Panc1 (cell line): Measurements from ENCODE around the gene TDO2. TPM values are rescaled to one million over a fixed set of nuclear protein-coding genes. Genes with fewer than 3 reads are reported as not detected.

Source experiments
- ATAC-seq: fragments of 200-7000 bp; cut with Tn5 transposase; 2 replicates; pipeline ENCODE4 v1.9.1; 2020; ENCODE audit warnings: mild to moderate bottlenecking, moderate library complexity
- BruUV-seq: library from RNA; stranded (reverse); fragments of 400-500 nt; replicated peaks from 2 replicates; lab custom pipeline; 2021; lab: Mats Ljungman, UMichigan
- CTCF ChIA-PET: fragments of 300-600 bp; sonication (Branson Sonifier 250); formaldehyde crosslinking; loops from one replicate; lab custom pipeline; 2022; ENCODE audit warnings: antibody characterized with exemption; lab: Charles Lee
- POLR2A ChIA-PET: fragments of 300-600 bp; sonication (Branson Sonifier 250); formaldehyde crosslinking; loops from one replicate; lab custom pipeline; 2022; ENCODE audit warnings: antibody characterized with exemption; lab: Charles Lee
- DNase-seq: peaks from one replicate; pipeline ENCODE4 v3.0.0-alpha.2; 2010; ENCODE audit warnings: low read depth, low spot score
- H3K27ac ChIP-seq: 2 replicates; pipeline ENCODE4 v1.5.1; 2011; ENCODE audit warnings: mild to moderate bottlenecking, low read length, inconsistent platforms
- H3K27me3 ChIP-seq: fragments of 200-500 bp; sonication (Bioruptor generic); 2 replicates; pipeline ENCODE4 v1.6.0; 2014; ENCODE audit warnings: low read length, inconsistent platforms; ENCODE audit not compliant: control insufficient read depth, insufficient read depth
- H3K36me3 ChIP-seq: fragments of 200-500 bp; sonication (Bioruptor generic); 2 replicates; pipeline ENCODE4 v1.5.1; 2014; ENCODE audit warnings: inconsistent platforms, mild to moderate bottlenecking, low read length, moderate library complexity; ENCODE audit not compliant: control insufficient read depth, insufficient read depth
- H3K4me1 ChIP-seq: 2 replicates; pipeline ENCODE4 v1.5.1; 2011; ENCODE audit warnings: inconsistent platforms, mild to moderate bottlenecking, low read length, moderate library complexity; ENCODE audit not compliant: control insufficient read depth, insufficient read depth
- H3K4me3 ChIP-seq, 2 experiments: 2 replicates each; pipeline ENCODE4 v1.5.1; 2011 to 2012; ENCODE audit warnings: low read depth in 2 of 2, low read length in 2 of 2, mild to moderate bottlenecking in 2 of 2, inconsistent platforms in 1 of 2, moderate library complexity in 1 of 2
- H3K9me3 ChIP-seq: fragments of 200-500 bp; sonication (Bioruptor generic); 2 replicates; pipeline ENCODE4 v1.5.1; 2014; ENCODE audit warnings: low read depth, mild to moderate bottlenecking, inconsistent platforms, low read length, moderate library complexity; ENCODE audit not compliant: control insufficient read depth, insufficient read depth
- CTCF ChIP-seq: fragments of 450-650 bp; IDR thresholded peaks from 2 replicates; pipeline ENCODE4 v1.5.1; 2017; ENCODE audit warnings: mild to moderate bottlenecking
- POLR2AphosphoS5 ChIP-seq: IDR thresholded peaks from 2 replicates; pipeline ENCODE4 v1.6.1; 2012; ENCODE audit warnings: mild to moderate bottlenecking, low read depth, low read length, moderate library complexity
- REST ChIP-seq, 2 experiments: IDR thresholded peaks; 2 replicates each; pipeline ENCODE4 v1.6.1; 2011 to 2012; ENCODE audit warnings: low read depth in 2 of 2, control low read depth in 1 of 2, low read length in 1 of 2, mild to moderate bottlenecking in 1 of 2, moderate library complexity in 1 of 2; ENCODE audit not compliant: insufficient read depth in 1 of 2
- SIN3A ChIP-seq: IDR thresholded peaks from 2 replicates; pipeline ENCODE4 v1.6.1; 2012; ENCODE audit warnings: low read depth, mild to moderate bottlenecking, low read length, moderate library complexity, borderline replicate concordance; ENCODE audit not compliant: insufficient read depth
- TCF7L2 ChIP-seq: IDR thresholded peaks from 2 replicates; pipeline ENCODE4 v1.6.1; 2011; ENCODE audit warnings: mild to moderate bottlenecking, low read depth, low read length, inconsistent platforms
- in situ Hi-C: cut with HindIII; loops from 2 replicates; pipeline ENCODE4 v1.10.0; 2016; ENCODE audit warnings: low sequenced_read_pairs, low pct_unique_long_range_greater_than_20kb
- intact Hi-C: fragments of 100-400 bp; cut with micrococcal nuclease; formaldehyde crosslinking; loops from one replicate; pipeline ENCODE4 v1.10.0; 2022; ENCODE audit not compliant: unreplicated experiment
- total RNA-seq: library from RNA; stranded (reverse); gene quantifications from one replicate; pipeline ENCODE4 v1.2.1, GENCODE V29; 2021; ENCODE audit not compliant: unreplicated experiment

TDO2 gene
- total RNA-seq, 1 experiment from 2014 or later: 0.13 TPM

DNA sequence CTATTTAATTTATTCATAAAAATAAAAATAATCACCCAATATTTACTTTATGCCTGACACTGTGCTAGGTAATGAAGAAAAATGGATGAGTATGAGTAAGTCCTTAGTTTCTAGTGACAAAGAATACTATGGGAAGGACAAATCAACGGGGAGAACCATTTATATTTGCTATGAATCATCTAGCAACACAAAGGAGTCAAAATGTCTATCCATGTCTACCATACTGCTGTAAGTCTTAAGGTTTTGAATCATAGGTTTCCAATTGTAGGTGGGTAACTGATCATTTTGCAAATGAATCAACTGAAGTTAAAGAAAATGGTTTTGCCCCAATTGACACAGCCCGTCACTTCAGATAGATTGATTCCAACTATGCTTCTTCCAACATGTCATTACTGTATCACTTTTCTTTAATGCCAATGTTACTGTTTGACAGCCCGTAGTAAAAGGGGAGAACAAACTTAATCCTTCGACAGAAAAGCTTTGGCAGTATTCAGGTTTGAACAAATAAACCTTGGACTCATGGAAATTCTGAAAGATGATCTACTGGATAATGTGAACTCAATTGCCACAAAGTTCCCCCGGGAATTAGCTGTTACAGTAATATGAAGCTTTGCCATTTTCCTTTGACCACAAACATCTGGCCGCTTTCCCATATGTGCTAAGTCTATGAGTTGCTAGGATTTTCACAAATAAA is 3.2 kb downstream of the TDO2 start:
- BruUV-seq: no TSS peak
- DNase-seq: no peak

GRCh38 chr4:155907556-155907955 is 4.1 kb downstream of the TDO2 start:
- Histone ChIP-seq H3K9me3 (no peaks in the 10 kb centered on the region), H3K27me3 (no peaks in the 10 kb centered on the region), H3K4me1 (no peaks in the 10 kb centered on the region), H3K4me3 (no peak overlapping the region), H3K36me3 (no peaks in the 10 kb centered on the region), H3K27ac (no peak overlapping the region)
- in situ Hi-C loops (no loop called here), intact Hi-C loops (loop anchor here (10.0 kb wide), 1 partner anchor 83 kb away; no protein-coding TSS in a partner anchor)
- ChIA-PET CTCF (no interaction called here), POLR2A (no interaction called here)
- no peak for TF ChIP-seq SIN3A
- TF ChIP-seq POLR2AphosphoS5: no peak
- TF ChIP-seq CTCF: no peak
- no peak for TF ChIP-seq REST (IDR thresholded peaks at IDR 0.05; ENCODE audit: insufficient read depth in 1 of 2, low read depth in 2 of 2, low read length in 1 of 2)
- TF ChIP-seq TCF7L2: no peak
- BruUV-seq: no TSS peak
- no peak for DNase-seq
- no peak for ATAC-seq

More for the DNA sequence above, 3.2 kb downstream of the TDO2 start:
- Histone ChIP-seq H3K27me3 (no peaks in the 10 kb centered on the region), H3K27ac (no peak overlapping the region), H3K4me3 (no peak overlapping the region), H3K9me3 (no peaks in the 10 kb centered on the region), H3K4me1 (no peaks in the 10 kb centered on the region), H3K36me3 (no peaks in the 10 kb centered on the region)
- in situ Hi-C loops (no loop called here), intact Hi-C loops (loop anchor here (10.0 kb wide), 1 partner anchor 82 kb away; no protein-coding TSS in a partner anchor)
- CTCF ChIA-PET: no interaction called here
- no peak for ATAC-seq
- POLR2A ChIA-PET: no interaction called here
- TF ChIP-seq CTCF (no peak), SIN3A (no peak), REST (IDR thresholded peaks at IDR 0.05; ENCODE audit: insufficient read depth in 1 of 2, low read depth in 2 of 2, low read length in 1 of 2) (no peak), TCF7L2 (no peak), POLR2AphosphoS5 (no peak)
